ENCODE measurements around the gene MLKL.

MLKL gene

GRCh38 chr16:74626741-74627416, 73.8 kb downstream of the MLKL start:
- no peak overlapping the region for H3K4me3 ChIP-seq (ENCODE audit: low read depth, low read length)
- TF ChIP-seq CTCF (IDR thresholded peaks at IDR 0.05; ENCODE audit: low read depth, low read length): no peak

- no peak overlapping the region for H3K4me3 ChIP-seq (ENCODE audit: low read depth, low read length)
- TF ChIP-seq CTCF (IDR thresholded peaks at IDR 0.05; ENCODE audit: low read depth, low read length): no peak
Observed at GRCh38 chr16:74625500-74626350, 74.9 kb downstream of the MLKL start.

- no peak for TF ChIP-seq CTCF (IDR thresholded peaks at IDR 0.05; ENCODE audit: low read depth, low read length)
- no peak overlapping the region for H3K4me3 ChIP-seq (ENCODE audit: low read depth, low read length)
Observed at GRCh38 chr16:74623839-74624235, 76.8 kb downstream of the MLKL start.

- H3K4me3 ChIP-seq (ENCODE audit: low read depth, low read length): no peak overlapping the region
- TF ChIP-seq CTCF (IDR thresholded peaks at IDR 0.05; ENCODE audit: low read depth, low read length): 0 out of 2 replicates have a peak, but pooled peaks have one; percentile 23
Observed at GRCh38 chr16:74623214-74623838, 77.3 kb downstream of the MLKL start.

- H3K4me3 ChIP-seq (ENCODE audit: low read depth, low read length): no peak overlapping the region
- no peak for TF ChIP-seq CTCF (IDR thresholded peaks at IDR 0.05; ENCODE audit: low read depth, low read length)
Observed at GRCh38 chr16:74622005-74622404, 78.7 kb downstream of the MLKL start.

All from WI38 (cell line).